Stimulated activated naive B cell treated with anti-CD40 and anti-IgM and Interleukin-4, amounts not matched to agents 10 μg/mL and 1 μg/mL and 100 μg/mL, for 72 hours (primary cell): ENCODE data around the gene HTT-AS.
"Not testable (repeated sequence)": the region's sequence is repeated elsewhere in the genome, so short reads cannot be mapped to it uniquely, and the experiment has no call there.

ENCODE experiments used
- ATAC-seq, 2 donors: fragments of 150-1000 bp; cut with Tn5 transposase; replicated peaks; 2 replicates each; pipeline ENCODE4 v1.10.0; 2021; ENCODE audit warnings: moderate library complexity in 1 of 2
- DNase-seq: peaks from one replicate; pipeline ENCODE4 v3.0.0; 2021
- H3K27ac Mint-ChIP-seq: one replicate; pipeline ENCODE4 v1.8.0; 2022; ENCODE audit warnings: mild to moderate bottlenecking, mixed read lengths
- H3K27me3 Mint-ChIP-seq, 2 donors: one replicate each; pipeline ENCODE4 v1.8.0; 2022; ENCODE audit warnings: mixed read lengths in 2 of 2
- H3K36me3 Mint-ChIP-seq, 2 donors: one replicate each; pipeline ENCODE4 v1.8.0; 2022; ENCODE audit warnings: mixed read lengths in 2 of 2, mild to moderate bottlenecking in 1 of 2
- H3K4me1 Mint-ChIP-seq, 2 donors: one replicate each; pipeline ENCODE4 v1.8.0; 2022; ENCODE audit warnings: mixed read lengths in 2 of 2, mild to moderate bottlenecking in 1 of 2
- H3K4me3 Mint-ChIP-seq, 2 donors: one replicate each; pipeline ENCODE4 v1.8.0; 2022; ENCODE audit warnings: mild to moderate bottlenecking in 2 of 2, mixed read lengths in 2 of 2, moderate library complexity in 1 of 2
- H3K9me3 Mint-ChIP-seq, 2 donors: one replicate each; pipeline ENCODE4 v1.8.0; 2022; ENCODE audit warnings: mixed read lengths in 2 of 2, mild to moderate bottlenecking in 1 of 2

The HTT-AS gene

GRCh38 chr4:3051141-3051897, 23.0 kb downstream of the HTT-AS start:
- DNase-seq, H3K27ac Mint-ChIP-seq, ATAC-seq, H3K9me3 Mint-ChIP-seq, H3K27me3 Mint-ChIP-seq, H3K4me3 Mint-ChIP-seq: not testable (repeated sequence)
- Mint-ChIP-seq H3K4me1 (peaks cover 13 to 27% of the 10 kb centered on the region in 2 donors), H3K36me3 (peaks cover 18 to 23% of the 10 kb centered on the region in 2 donors)

- ATAC-seq (peak; percentile 87), DNase-seq (peak; percentile 96)
- peak overlapping the region; percentile 97 for H3K27ac Mint-ChIP-seq
- peak overlapping the region; percentile 63 to 67 for H3K4me3 Mint-ChIP-seq
- H3K27me3 Mint-ChIP-seq, result no peaks in the 10 kb centered on the region
- peaks cover 0 to 6% of the 10 kb centered on the region in 2 donors for H3K9me3 Mint-ChIP-seq
- H3K36me3 Mint-ChIP-seq, result peaks cover 10 to 31% of the 10 kb centered on the region in 2 donors
- H3K4me1 Mint-ChIP-seq, result peaks cover 36 to 60% of the 10 kb centered on the region in 2 donors
These were observed 26.7 kb downstream of the HTT-AS start for GRCh38 chr4:3047464-3048286.

GRCh38 chr4:3046623-3047022, 27.7 kb downstream of the HTT-AS start:
- peak overlapping the region; percentile 94 for H3K27ac Mint-ChIP-seq
- DNase-seq (no peak), ATAC-seq (no peak)
- H3K4me3 Mint-ChIP-seq, result peak overlapping the region in 1 of 2 donors; percentile 57
- H3K9me3 Mint-ChIP-seq, result peaks cover 0 to 6% of the 10 kb centered on the region in 2 donors
- H3K27me3 Mint-ChIP-seq, result no peaks in the 10 kb centered on the region
- peaks cover 15 to 40% of the 10 kb centered on the region in 2 donors for H3K36me3 Mint-ChIP-seq
- H3K4me1 Mint-ChIP-seq, result peaks cover 44 to 71% of the 10 kb centered on the region in 2 donors

- Mint-ChIP-seq H3K9me3 (peaks cover 0 to 6% of the 10 kb centered on the region in 2 donors), H3K27ac (peak overlapping the region; percentile 94), H3K27me3 (no peaks in the 10 kb centered on the region), H3K36me3 (peaks cover 19 to 40% of the 10 kb centered on the region in 2 donors), H3K4me1 (peaks cover 44 to 76% of the 10 kb centered on the region in 2 donors), H3K4me3 (peak overlapping the region in 1 of 2 donors; percentile 57)
- ATAC-seq (peak; percentile 42 to 51), DNase-seq (peak; percentile 68)
These were observed 28.2 kb downstream of the HTT-AS start for GRCh38 chr4:3046162-3046561.

GRCh38 chr4:3044870-3045819, 29.2 kb downstream of the HTT-AS start:
- H3K9me3 Mint-ChIP-seq, result peaks cover 0 to 6% of the 10 kb centered on the region in 2 donors
- no peaks in the 10 kb centered on the region for H3K27me3 Mint-ChIP-seq
- H3K27ac Mint-ChIP-seq, result peak overlapping the region; percentile 94
- peaks cover 19 to 40% of the 10 kb centered on the region in 2 donors for H3K36me3 Mint-ChIP-seq
- DNase-seq, result peak; percentile 89
- peak; percentile 52 to 64 for ATAC-seq
- H3K4me3 Mint-ChIP-seq, result peak overlapping the region; percentile 55 to 59
- H3K4me1 Mint-ChIP-seq, result peaks cover 50 to 85% of the 10 kb centered on the region in 2 donors

- H3K27ac Mint-ChIP-seq, result peak overlapping the region; percentile 71
- no peak for ATAC-seq
- peaks cover 0 to 6% of the 10 kb centered on the region in 2 donors for H3K9me3 Mint-ChIP-seq
- no peaks in the 10 kb centered on the region for H3K27me3 Mint-ChIP-seq
- H3K4me1 Mint-ChIP-seq, result peaks cover 48 to 82% of the 10 kb centered on the region in 2 donors
- peaks cover 16 to 37% of the 10 kb centered on the region in 2 donors for H3K36me3 Mint-ChIP-seq
- DNase-seq, result no peak
- H3K4me3 Mint-ChIP-seq, result peak overlapping the region; percentile 67 to 95
These were observed 30.9 kb downstream of the HTT-AS start for GRCh38 chr4:3043282-3044020.

- DNase-seq, result no peak
- H3K27ac Mint-ChIP-seq, result peak overlapping the region; percentile 99
- peak overlapping the region; percentile 95 for H3K4me3 Mint-ChIP-seq
- H3K27me3 Mint-ChIP-seq, result no peaks in the 10 kb centered on the region
- no peak for ATAC-seq
- H3K9me3 Mint-ChIP-seq, result peaks cover 0 to 4% of the 10 kb centered on the region in 2 donors
- H3K4me1 Mint-ChIP-seq, result peaks cover 47 to 83% of the 10 kb centered on the region in 2 donors
- H3K36me3 Mint-ChIP-seq, result peaks cover 16 to 34% of the 10 kb centered on the region in 2 donors
These were observed 32.1 kb downstream of the HTT-AS start for GRCh38 chr4:3042226-3042625.

- peak; percentile 48 to 50 for ATAC-seq
- peak; percentile 69 for DNase-seq
- peaks cover 50 to 86% of the 10 kb centered on the region in 2 donors for H3K4me1 Mint-ChIP-seq
- H3K9me3 Mint-ChIP-seq, result peaks cover 0 to 4% of the 10 kb centered on the region in 2 donors
- H3K27ac Mint-ChIP-seq, result peak overlapping the region; percentile 99
- H3K4me3 Mint-ChIP-seq, result peak overlapping the region; percentile 95
- no peaks in the 10 kb centered on the region for H3K27me3 Mint-ChIP-seq
- H3K36me3 Mint-ChIP-seq, result peaks cover 16 to 33% of the 10 kb centered on the region in 2 donors
These were observed 32.9 kb downstream of the HTT-AS start for GRCh38 chr4:3041192-3042142.

GRCh38 chr4:3040452-3041191, 33.7 kb downstream of the HTT-AS start:
- H3K27ac Mint-ChIP-seq, result peak overlapping the region; percentile 99
- no peaks in the 10 kb centered on the region for H3K27me3 Mint-ChIP-seq
- peak overlapping the region; percentile 95 for H3K4me3 Mint-ChIP-seq
- peak; percentile 29 to 40 for ATAC-seq
- peak; percentile 34 for DNase-seq
- peaks cover 44 to 77% of the 10 kb centered on the region in 2 donors for H3K4me1 Mint-ChIP-seq
- peaks cover 11 to 27% of the 10 kb centered on the region in 2 donors for H3K36me3 Mint-ChIP-seq
- H3K9me3 Mint-ChIP-seq, result peaks cover 0 to 2% of the 10 kb centered on the region in 2 donors

- Mint-ChIP-seq H3K9me3 (no peaks in the 10 kb centered on the region), H3K4me3 (peak overlapping the region; percentile 95), H3K27me3 (no peaks in the 10 kb centered on the region), H3K4me1 (peaks cover 36 to 69% of the 10 kb centered on the region in 2 donors), H3K27ac (peak overlapping the region; percentile 14), H3K36me3 (peaks cover 9 to 20% of the 10 kb centered on the region in 2 donors)
- DNase-seq (no peak), ATAC-seq (no peak)
These were observed 34.5 kb downstream of the HTT-AS start for GRCh38 chr4:3039706-3040366.

GRCh38 chr4:3037957-3038461, 36.3 kb downstream of the HTT-AS start:
- no peaks in the 10 kb centered on the region for H3K9me3 Mint-ChIP-seq
- H3K4me3 Mint-ChIP-seq, result peak overlapping the region; percentile 84
- no peaks in the 10 kb centered on the region for H3K27me3 Mint-ChIP-seq
- DNase-seq (no peak), ATAC-seq (peak in 1 of 2 donors; percentile 3)
- peaks cover 9 to 11% of the 10 kb centered on the region in 2 donors for H3K36me3 Mint-ChIP-seq
- H3K27ac Mint-ChIP-seq, result peak overlapping the region; percentile 53
- H3K4me1 Mint-ChIP-seq, result peaks cover 31 to 61% of the 10 kb centered on the region in 2 donors
